ENCODE results near the gene SCAPER.

SCAPER gene

DNA sequence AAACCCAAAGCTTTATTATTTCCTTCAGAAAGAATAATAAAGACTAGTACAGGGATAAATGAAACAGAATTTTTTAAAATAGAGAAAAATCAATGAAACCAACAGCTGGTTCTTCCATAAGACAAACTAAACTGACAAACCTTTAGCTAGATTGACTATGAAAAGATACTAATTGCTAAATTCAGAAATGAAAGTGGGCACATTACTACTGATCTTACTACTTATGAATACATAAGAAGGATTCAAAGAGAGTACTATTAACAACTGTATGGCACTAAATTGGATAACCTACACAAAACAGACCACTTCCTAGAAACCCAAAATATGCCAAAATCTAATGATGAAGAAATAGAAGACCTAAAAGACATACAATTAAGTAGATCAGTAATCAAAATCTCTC lies 290.4 kb downstream of the SCAPER start:
- Histone ChIP-seq H3K36me3 (ENCODE audit: control insufficient read depth in 2 of 2, insufficient read depth in 1 of 2, low read length in 2 of 2) (no peaks in the 10 kb centered on the region; a peak in 1 of 3 replicates), H3K4me1 (ENCODE audit: control insufficient read depth, insufficient read depth, low read length) (no peaks in the 10 kb centered on the region), H3K27ac (ENCODE audit: extremely low read depth, low read depth, low read length) (no peak overlapping the region), H3K4me3 (ENCODE audit: low read depth, low read length) (no peak overlapping the region), H3K9me3 (ENCODE audit: control insufficient read depth, insufficient read depth, low read depth, low read length) (no peaks in the 10 kb centered on the region)
- TF ChIP-seq ZIC2 (tag by site-specific recombination; IDR thresholded peaks at IDR 0.05) (no peak), OVOL3 (tag by site-specific recombination; IDR thresholded peaks at IDR 0.05) (no peak), ZNF777 (tag by site-specific recombination; IDR thresholded peaks at IDR 0.05; ENCODE audit: borderline replicate concordance) (no peak), ZBTB17 (tag by site-specific recombination; IDR thresholded peaks at IDR 0.05) (no peak), ZNF23 (tag by site-specific recombination; IDR thresholded peaks at IDR 0.05; ENCODE audit: borderline replicate concordance) (no peak), REPIN1 (tag by site-specific recombination; IDR thresholded peaks at IDR 0.05; ENCODE audit: low read depth) (no peak), SP2 (tag by site-specific recombination; IDR thresholded peaks at IDR 0.05) (no peak)
- CTCF ChIA-PET = interaction anchor here (0.6 to 1.2 kb wide), 2 partner anchors 262 to 429 kb away, joined by 3 to 4 read pairs; no protein-coding TSS in a partner anchor
- POLR2A ChIA-PET = no interaction called here

DNA sequence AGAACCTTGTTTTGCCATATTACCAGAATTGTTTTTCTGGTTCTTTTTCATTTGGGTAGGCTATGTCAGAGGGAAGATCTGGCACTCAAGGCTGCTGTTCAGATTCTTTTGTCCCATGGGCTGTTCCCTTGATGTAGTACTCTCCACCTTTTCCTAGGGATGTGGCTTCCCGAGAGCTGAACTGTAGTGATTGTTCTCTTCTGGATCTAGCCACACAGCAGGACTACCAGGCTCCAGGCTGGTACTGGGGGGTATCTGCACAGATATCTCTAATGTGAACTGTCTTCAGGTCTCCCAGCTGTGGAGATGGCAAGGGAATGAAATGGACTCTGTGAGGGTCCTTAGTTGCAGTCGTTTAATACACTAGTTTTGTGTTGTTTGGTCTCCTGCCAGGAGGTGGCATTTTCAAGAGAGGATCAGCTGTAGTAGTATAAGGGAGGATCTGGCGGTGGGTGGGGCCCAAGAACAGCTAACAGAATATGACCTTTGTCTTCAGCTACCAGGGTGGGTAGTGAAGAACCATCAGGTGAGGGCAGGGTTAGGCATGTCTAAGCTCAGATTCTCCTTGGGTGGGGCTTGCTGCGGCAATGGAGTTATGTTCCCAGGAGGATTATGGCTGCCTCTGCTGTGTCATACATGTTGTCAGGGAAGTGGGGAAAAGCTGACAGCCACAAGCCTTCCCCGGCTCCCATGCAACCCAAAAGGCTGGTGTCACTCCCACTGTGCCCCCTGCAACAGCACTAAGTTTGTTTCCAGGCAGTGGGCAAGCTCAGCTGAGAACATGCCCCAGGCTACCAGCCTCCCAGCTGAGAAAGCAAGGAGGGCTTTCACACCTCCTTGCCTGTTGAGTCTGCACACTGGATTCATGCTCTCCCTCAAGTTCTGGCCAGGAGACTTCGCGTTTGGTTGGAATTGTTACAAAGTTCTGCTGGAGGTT lies 316.1 kb downstream of the SCAPER start:
- H3K36me3 ChIP-seq (ENCODE audit: control insufficient read depth in 2 of 2, insufficient read depth in 1 of 2, low read length in 2 of 2) = no peaks in the 10 kb centered on the region
- POLR2A ChIA-PET = no interaction called here
- CTCF ChIA-PET = interaction anchor here (0.6 kb wide), 2 partner anchors 55 to 520 kb away, joined by 3 to 5 read pairs; no protein-coding TSS in a partner anchor
- no peak overlapping the region for H3K27ac ChIP-seq (ENCODE audit: extremely low read depth, low read depth, low read length)
- no peak overlapping the region for H3K4me3 ChIP-seq (ENCODE audit: low read depth, low read length)
- TF ChIP-seq ZNF2 (tag by site-specific recombination; IDR thresholded peaks at IDR 0.05) (no peak), ZNF423 (tag by site-specific recombination; IDR thresholded peaks at IDR 0.05) (no peak), EGR2 (tag by site-specific recombination; IDR thresholded peaks at IDR 0.05; ENCODE audit: low read depth) (no peak), ZNF596 (tag by site-specific recombination; IDR thresholded peaks at IDR 0.05) (no peak), SP2 (tag by site-specific recombination; IDR thresholded peaks at IDR 0.05) (no peak), ZNF394 (tag by site-specific recombination; IDR thresholded peaks at IDR 0.05; ENCODE audit: borderline replicate concordance) (no peak), ZEB2 (tag by site-specific recombination; IDR thresholded peaks at IDR 0.05) (no peak), BCL6B (tag by site-specific recombination; IDR thresholded peaks at IDR 0.05) (no peak)
- TF ChIP-seq, protein P1, sequence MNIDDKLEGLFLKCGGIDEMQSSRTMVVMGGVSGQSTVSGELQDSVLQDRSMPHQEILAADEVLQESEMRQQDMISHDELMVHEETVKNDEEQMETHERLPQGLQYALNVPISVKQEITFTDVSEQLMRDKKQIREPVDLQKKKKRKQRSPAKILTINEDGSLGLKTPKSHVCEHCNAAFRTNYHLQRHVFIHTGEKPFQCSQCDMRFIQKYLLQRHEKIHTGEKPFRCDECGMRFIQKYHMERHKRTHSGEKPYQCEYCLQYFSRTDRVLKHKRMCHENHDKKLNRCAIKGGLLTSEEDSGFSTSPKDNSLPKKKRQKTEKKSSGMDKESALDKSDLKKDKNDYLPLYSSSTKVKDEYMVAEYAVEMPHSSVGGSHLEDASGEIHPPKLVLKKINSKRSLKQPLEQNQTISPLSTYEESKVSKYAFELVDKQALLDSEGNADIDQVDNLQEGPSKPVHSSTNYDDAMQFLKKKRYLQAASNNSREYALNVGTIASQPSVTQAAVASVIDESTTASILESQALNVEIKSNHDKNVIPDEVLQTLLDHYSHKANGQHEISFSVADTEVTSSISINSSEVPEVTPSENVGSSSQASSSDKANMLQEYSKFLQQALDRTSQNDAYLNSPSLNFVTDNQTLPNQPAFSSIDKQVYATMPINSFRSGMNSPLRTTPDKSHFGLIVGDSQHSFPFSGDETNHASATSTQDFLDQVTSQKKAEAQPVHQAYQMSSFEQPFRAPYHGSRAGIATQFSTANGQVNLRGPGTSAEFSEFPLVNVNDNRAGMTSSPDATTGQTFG (tag by site-specific recombination; IDR thresholded peaks at IDR 0.05; ENCODE audit: borderline replicate concordance) = no peak
- H3K9me3 ChIP-seq (ENCODE audit: control insufficient read depth, insufficient read depth, low read depth, low read length) = no peaks in the 10 kb centered on the region
- no peaks in the 10 kb centered on the region for H3K4me1 ChIP-seq (ENCODE audit: control insufficient read depth, insufficient read depth, low read length)

DNA sequence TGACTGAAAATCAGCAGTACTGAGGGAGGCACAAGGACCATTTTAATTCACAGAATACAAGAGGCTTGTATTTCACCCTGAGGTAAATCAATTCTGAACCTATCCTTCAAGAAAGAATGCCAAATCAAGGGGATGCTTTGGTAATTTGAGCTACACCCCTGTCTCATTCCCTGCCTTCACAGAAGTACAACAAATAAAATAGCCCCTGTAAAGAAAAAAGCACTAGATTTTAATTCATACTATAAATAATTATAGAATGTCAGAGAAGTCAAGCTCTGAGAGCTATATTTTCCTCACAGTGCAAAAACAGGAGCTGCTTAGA lies 319.6 kb downstream of the SCAPER start:
- ChIA-PET POLR2A (interaction anchor here (0.5 to 0.6 kb wide), 2 partner anchors 188 to 322 kb away, joined by 3 to 7 read pairs; no protein-coding TSS in a partner anchor), CTCF (interaction anchor here (0.7 to 0.9 kb wide), 4 partner anchors 9 to 77 kb away, joined by 3 to 4 read pairs (median 4); no protein-coding TSS in a partner anchor)
- Histone ChIP-seq H3K4me3 (ENCODE audit: low read depth, low read length) (no peak overlapping the region), H3K9me3 (ENCODE audit: control insufficient read depth, insufficient read depth, low read depth, low read length) (no peaks in the 10 kb centered on the region), H3K36me3 (ENCODE audit: control insufficient read depth in 2 of 2, insufficient read depth in 1 of 2, low read length in 2 of 2) (no peaks in the 10 kb centered on the region), H3K4me1 (ENCODE audit: control insufficient read depth, insufficient read depth, low read length) (no peaks in the 10 kb centered on the region), H3K27ac (ENCODE audit: extremely low read depth, low read depth, low read length) (no peak overlapping the region)
- TF ChIP-seq ZBTB20 (tag by site-specific recombination; IDR thresholded peaks at IDR 0.05) (no peak), ZSCAN30 (tag by site-specific recombination; IDR thresholded peaks at IDR 0.05) (no peak), BCL6B (tag by site-specific recombination; IDR thresholded peaks at IDR 0.05) (no peak), ZNF544 (tag by site-specific recombination; IDR thresholded peaks at IDR 0.05) (no peak), FEZF1 (tag by site-specific recombination; IDR thresholded peaks at IDR 0.05) (no peak), ZBTB8A (tag by site-specific recombination; IDR thresholded peaks at IDR 0.05) (no peak), ZNF341 (tag by site-specific recombination; IDR thresholded peaks at IDR 0.05; ENCODE audit: low read depth) (no peak), ZNF596 (tag by site-specific recombination; IDR thresholded peaks at IDR 0.05) (no peak), GFI1B (tag by site-specific recombination; IDR thresholded peaks at IDR 0.05) (no peak), ZNF555 (tag by site-specific recombination; conservative IDR thresholded peaks at IDR 0.05) (no peak)
- TF ChIP-seq, protein P2, sequence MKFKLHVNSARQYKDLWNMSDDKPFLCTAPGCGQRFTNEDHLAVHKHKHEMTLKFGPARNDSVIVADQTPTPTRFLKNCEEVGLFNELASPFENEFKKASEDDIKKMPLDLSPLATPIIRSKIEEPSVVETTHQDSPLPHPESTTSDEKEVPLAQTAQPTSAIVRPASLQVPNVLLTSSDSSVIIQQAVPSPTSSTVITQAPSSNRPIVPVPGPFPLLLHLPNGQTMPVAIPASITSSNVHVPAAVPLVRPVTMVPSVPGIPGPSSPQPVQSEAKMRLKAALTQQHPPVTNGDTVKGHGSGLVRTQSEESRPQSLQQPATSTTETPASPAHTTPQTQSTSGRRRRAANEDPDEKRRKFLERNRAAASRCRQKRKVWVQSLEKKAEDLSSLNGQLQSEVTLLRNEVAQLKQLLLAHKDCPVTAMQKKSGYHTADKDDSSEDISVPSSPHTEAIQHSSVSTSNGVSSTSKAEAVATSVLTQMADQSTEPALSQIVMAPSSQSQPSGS (tag by site-specific recombination; IDR thresholded peaks at IDR 0.05; ENCODE audit: low read depth) = no peak

Measured in HEK293 (cell line).